OCI-LY7 (cell line): ENCODE data around the gene RRP1B.

Experiments
- CTCF ChIP-seq: fragments of 200-600 bp; sonication (generic); conservative IDR thresholded peaks from 2 replicates; pipeline ENCODE4 v1.5.1; 2014; ENCODE audit warnings: mild to moderate bottlenecking, antibody characterized with exemption, low read length, moderate library complexity, mixed read lengths
- EZH2phosphoT487 ChIP-seq: fragments of 200-600 bp; sonication (generic); IDR thresholded peaks from 2 replicates; pipeline ENCODE4 v1.6.1; 2018; ENCODE audit warnings: low read depth, borderline replicate concordance, mild to moderate bottlenecking, mixed run types, antibody characterized with exemption, low read length, moderate library complexity, mixed read lengths

GRCh38 chr21:43689556-43690337 lies 30.4 kb downstream of the RRP1B start:
- TF ChIP-seq CTCF (no peak), EZH2phosphoT487 (no peak)
